HEK293 (cell line): ENCODE data around the gene IZUMO2.

Experiments used
- HOXA7 ChIP-seq: sonication (generic); formaldehyde crosslinking; IDR thresholded peaks from 2 replicates; pipeline ENCODE4 v1.8.1; 2022; ENCODE audit warnings: missing genetic modification reagents, borderline replicate concordance
- OSR2 ChIP-seq: fragments of 450-650 bp; formaldehyde crosslinking; IDR thresholded peaks from 2 replicates; pipeline ENCODE4 v1.5.1; 2016; ENCODE audit warnings: missing biosample characterization, missing genetic modification characterization
- YY1 ChIP-seq: fragments of 450-650 bp; formaldehyde crosslinking; IDR thresholded peaks from 2 replicates; pipeline ENCODE4 v1.5.1; 2018; ENCODE audit warnings: missing biosample characterization, missing genetic modification characterization
- ZNF510 ChIP-seq: fragments of 450-650 bp; formaldehyde crosslinking; IDR thresholded peaks from 2 replicates; pipeline ENCODE4 v1.5.1; 2018; ENCODE audit warnings: mild to moderate bottlenecking, missing genetic modification characterization, missing biosample characterization; ENCODE audit not compliant: insufficient replicate concordance
- ZNF600 ChIP-seq: fragments of 450-650 bp; formaldehyde crosslinking; IDR thresholded peaks from 2 replicates; pipeline ENCODE4 v1.5.1; 2016; ENCODE audit warnings: missing biosample characterization, missing genetic modification characterization
- TF ChIP-seq, protein P1 (sequence below): fragments of 450-650 bp; formaldehyde crosslinking; IDR thresholded peaks from 2 replicates; pipeline ENCODE4 v1.5.1; 2016; ENCODE audit warnings: missing biosample characterization, missing genetic modification characterization
- TF ChIP-seq, protein P2 (sequence below): fragments of 450-650 bp; formaldehyde crosslinking; IDR thresholded peaks from 2 replicates; pipeline ENCODE4 v1.5.1; 2017; ENCODE audit warnings: missing biosample characterization, missing genetic modification characterization
- TF ChIP-seq, protein P3 (sequence below): fragments of 450-650 bp; formaldehyde crosslinking; IDR thresholded peaks from 2 replicates; pipeline ENCODE4 v1.5.1; 2016; ENCODE audit warnings: missing biosample characterization, missing genetic modification characterization
- TF ChIP-seq, protein P4 (sequence below): fragments of 450-650 bp; formaldehyde crosslinking; IDR thresholded peaks from 2 replicates; pipeline ENCODE4 v1.5.1; 2016; ENCODE audit warnings: missing biosample characterization, missing genetic modification characterization, low read depth
- TF ChIP-seq, protein P5 (sequence below): fragments of 450-650 bp; formaldehyde crosslinking; IDR thresholded peaks from 2 replicates; pipeline ENCODE4 v1.5.1; 2016; ENCODE audit warnings: missing biosample characterization, missing genetic modification characterization
- TF ChIP-seq, protein P6 (sequence below): fragments of 450-650 bp; formaldehyde crosslinking; IDR thresholded peaks from 2 replicates; pipeline ENCODE4 v1.5.1; 2016; ENCODE audit warnings: missing biosample characterization, missing genetic modification characterization

DNA sequence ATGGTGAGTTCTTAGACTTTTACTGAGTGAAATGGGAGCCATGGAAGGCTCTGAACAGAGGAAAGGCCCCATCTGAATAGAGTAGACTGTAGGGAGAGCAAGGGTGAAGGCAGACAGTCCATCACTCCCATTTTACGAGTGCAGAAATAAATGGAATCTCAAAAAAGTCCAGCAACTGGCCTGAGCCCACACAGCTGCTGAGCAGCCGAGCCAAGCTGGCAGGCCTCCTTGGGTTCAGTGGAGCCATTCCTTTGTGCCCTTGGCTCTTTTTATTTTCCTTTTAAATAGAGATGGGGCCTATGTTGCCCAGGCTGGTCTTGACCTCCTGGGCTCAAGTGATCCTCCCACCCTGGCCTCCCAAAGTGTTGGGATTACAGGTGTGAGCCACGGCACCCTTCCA is 39.3 kb upstream of the IZUMO2 start:
- TF ChIP-seq, protein P1, sequence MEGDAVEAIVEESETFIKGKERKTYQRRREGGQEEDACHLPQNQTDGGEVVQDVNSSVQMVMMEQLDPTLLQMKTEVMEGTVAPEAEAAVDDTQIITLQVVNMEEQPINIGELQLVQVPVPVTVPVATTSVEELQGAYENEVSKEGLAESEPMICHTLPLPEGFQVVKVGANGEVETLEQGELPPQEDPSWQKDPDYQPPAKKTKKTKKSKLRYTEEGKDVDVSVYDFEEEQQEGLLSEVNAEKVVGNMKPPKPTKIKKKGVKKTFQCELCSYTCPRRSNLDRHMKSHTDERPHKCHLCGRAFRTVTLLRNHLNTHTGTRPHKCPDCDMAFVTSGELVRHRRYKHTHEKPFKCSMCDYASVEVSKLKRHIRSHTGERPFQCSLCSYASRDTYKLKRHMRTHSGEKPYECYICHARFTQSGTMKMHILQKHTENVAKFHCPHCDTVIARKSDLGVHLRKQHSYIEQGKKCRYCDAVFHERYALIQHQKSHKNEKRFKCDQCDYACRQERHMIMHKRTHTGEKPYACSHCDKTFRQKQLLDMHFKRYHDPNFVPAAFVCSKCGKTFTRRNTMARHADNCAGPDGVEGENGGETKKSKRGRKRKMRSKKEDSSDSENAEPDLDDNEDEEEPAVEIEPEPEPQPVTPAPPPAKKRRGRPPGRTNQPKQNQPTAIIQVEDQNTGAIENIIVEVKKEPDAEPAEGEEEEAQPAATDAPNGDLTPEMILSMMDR (tag by site-specific recombination) = no peak
- TF ChIP-seq YY1 (tag by site-specific recombination) (no peak), ZNF600 (tag by site-specific recombination) (no peak), HOXA7 (CRISPR knock-in tag) (no peak), ZNF510 (tag by site-specific recombination) (no peak), OSR2 (tag by site-specific recombination) (no peak)
- TF ChIP-seq, protein P2, sequence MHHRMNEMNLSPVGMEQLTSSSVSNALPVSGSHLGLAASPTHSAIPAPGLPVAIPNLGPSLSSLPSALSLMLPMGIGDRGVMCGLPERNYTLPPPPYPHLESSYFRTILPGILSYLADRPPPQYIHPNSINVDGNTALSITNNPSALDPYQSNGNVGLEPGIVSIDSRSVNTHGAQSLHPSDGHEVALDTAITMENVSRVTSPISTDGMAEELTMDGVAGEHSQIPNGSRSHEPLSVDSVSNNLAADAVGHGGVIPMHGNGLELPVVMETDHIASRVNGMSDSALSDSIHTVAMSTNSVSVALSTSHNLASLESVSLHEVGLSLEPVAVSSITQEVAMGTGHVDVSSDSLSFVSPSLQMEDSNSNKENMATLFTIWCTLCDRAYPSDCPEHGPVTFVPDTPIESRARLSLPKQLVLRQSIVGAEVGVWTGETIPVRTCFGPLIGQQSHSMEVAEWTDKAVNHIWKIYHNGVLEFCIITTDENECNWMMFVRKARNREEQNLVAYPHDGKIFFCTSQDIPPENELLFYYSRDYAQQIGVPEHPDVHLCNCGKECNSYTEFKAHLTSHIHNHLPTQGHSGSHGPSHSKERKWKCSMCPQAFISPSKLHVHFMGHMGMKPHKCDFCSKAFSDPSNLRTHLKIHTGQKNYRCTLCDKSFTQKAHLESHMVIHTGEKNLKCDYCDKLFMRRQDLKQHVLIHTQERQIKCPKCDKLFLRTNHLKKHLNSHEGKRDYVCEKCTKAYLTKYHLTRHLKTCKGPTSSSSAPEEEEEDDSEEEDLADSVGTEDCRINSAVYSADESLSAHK = no peak
- TF ChIP-seq, protein P3, sequence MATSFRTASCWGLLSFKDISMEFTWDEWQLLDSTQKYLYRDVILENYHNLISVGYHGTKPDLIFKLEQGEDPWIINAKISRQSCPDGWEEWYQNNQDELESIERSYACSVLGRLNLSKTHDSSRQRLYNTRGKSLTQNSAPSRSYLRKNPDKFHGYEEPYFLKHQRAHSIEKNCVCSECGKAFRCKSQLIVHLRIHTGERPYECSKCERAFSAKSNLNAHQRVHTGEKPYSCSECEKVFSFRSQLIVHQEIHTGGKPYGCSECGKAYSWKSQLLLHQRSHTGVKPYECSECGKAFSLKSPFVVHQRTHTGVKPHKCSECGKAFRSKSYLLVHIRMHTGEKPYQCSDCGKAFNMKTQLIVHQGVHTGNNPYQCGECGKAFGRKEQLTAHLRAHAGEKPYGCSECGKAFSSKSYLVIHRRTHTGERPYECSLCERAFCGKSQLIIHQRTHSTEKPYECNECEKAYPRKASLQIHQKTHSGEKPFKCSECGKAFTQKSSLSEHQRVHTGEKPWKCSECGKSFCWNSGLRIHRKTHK (tag by site-specific recombination) = no peak
- TF ChIP-seq, protein P4, sequence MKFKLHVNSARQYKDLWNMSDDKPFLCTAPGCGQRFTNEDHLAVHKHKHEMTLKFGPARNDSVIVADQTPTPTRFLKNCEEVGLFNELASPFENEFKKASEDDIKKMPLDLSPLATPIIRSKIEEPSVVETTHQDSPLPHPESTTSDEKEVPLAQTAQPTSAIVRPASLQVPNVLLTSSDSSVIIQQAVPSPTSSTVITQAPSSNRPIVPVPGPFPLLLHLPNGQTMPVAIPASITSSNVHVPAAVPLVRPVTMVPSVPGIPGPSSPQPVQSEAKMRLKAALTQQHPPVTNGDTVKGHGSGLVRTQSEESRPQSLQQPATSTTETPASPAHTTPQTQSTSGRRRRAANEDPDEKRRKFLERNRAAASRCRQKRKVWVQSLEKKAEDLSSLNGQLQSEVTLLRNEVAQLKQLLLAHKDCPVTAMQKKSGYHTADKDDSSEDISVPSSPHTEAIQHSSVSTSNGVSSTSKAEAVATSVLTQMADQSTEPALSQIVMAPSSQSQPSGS = no peak
- TF ChIP-seq, protein P5, sequence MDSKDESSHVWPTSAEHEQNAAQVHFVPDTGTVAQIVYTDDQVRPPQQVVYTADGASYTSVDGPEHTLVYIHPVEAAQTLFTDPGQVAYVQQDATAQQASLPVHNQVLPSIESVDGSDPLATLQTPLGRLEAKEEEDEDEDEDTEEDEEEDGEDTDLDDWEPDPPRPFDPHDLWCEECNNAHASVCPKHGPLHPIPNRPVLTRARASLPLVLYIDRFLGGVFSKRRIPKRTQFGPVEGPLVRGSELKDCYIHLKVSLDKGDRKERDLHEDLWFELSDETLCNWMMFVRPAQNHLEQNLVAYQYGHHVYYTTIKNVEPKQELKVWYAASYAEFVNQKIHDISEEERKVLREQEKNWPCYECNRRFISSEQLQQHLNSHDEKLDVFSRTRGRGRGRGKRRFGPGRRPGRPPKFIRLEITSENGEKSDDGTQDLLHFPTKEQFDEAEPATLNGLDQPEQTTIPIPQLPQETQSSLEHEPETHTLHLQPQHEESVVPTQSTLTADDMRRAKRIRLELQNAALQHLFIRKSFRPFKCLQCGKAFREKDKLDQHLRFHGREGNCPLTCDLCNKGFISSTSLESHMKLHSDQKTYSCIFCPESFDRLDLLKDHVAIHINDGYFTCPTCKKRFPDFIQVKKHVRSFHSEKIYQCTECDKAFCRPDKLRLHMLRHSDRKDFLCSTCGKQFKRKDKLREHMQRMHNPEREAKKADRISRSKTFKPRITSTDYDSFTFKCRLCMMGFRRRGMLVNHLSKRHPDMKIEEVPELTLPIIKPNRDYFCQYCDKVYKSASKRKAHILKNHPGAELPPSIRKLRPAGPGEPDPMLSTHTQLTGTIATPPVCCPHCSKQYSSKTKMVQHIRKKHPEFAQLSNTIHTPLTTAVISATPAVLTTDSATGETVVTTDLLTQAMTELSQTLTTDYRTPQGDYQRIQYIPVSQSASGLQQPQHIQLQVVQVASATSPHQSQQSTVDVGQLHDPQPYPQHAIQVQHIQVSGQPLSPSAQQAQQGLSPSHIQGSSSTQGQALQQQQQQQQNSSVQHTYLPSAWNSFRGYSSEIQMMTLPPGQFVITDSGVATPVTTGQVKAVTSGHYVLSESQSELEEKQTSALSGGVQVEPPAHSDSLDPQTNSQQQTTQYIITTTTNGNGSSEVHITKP = no peak
- TF ChIP-seq, protein P6, sequence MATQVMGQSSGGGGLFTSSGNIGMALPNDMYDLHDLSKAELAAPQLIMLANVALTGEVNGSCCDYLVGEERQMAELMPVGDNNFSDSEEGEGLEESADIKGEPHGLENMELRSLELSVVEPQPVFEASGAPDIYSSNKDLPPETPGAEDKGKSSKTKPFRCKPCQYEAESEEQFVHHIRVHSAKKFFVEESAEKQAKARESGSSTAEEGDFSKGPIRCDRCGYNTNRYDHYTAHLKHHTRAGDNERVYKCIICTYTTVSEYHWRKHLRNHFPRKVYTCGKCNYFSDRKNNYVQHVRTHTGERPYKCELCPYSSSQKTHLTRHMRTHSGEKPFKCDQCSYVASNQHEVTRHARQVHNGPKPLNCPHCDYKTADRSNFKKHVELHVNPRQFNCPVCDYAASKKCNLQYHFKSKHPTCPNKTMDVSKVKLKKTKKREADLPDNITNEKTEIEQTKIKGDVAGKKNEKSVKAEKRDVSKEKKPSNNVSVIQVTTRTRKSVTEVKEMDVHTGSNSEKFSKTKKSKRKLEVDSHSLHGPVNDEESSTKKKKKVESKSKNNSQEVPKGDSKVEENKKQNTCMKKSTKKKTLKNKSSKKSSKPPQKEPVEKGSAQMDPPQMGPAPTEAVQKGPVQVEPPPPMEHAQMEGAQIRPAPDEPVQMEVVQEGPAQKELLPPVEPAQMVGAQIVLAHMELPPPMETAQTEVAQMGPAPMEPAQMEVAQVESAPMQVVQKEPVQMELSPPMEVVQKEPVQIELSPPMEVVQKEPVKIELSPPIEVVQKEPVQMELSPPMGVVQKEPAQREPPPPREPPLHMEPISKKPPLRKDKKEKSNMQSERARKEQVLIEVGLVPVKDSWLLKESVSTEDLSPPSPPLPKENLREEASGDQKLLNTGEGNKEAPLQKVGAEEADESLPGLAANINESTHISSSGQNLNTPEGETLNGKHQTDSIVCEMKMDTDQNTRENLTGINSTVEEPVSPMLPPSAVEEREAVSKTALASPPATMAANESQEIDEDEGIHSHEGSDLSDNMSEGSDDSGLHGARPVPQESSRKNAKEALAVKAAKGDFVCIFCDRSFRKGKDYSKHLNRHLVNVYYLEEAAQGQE (tag by site-specific recombination) = no peak
